Measurements from ENCODE around the gene OR52K1.
A peak's percentile ranks its signal among the peaks of the same experiment; 100 is the strongest.

Gene OR52K1

GRCh38 chr11:4454021-4454420, 28.4 kb upstream of the OR52K1 start:
- no peak overlapping the region for H3K4me3 ChIP-seq (ENCODE audit: low read length)
- no peak for TF ChIP-seq CTCF (IDR thresholded peaks at IDR 0.05; ENCODE audit: insufficient read depth, low read depth, low read length, missing control alignments)
- peak; percentile 64 for DNase-seq (ENCODE audit: low read depth)

- no peak for TF ChIP-seq CTCF (IDR thresholded peaks at IDR 0.05; ENCODE audit: insufficient read depth, low read depth, low read length, missing control alignments)
- no peak overlapping the region for H3K4me3 ChIP-seq (ENCODE audit: low read length)
- no peak for DNase-seq (ENCODE audit: low read depth)
Observed at GRCh38 chr11:4455419-4455818, 27.0 kb upstream of the OR52K1 start.

GRCh38 chr11:4459500-4459899, 22.9 kb upstream of the OR52K1 start:
- no peak for TF ChIP-seq CTCF (IDR thresholded peaks at IDR 0.05; ENCODE audit: insufficient read depth, low read depth, low read length, missing control alignments)
- H3K4me3 ChIP-seq (ENCODE audit: low read length), result no peak overlapping the region
- DNase-seq (ENCODE audit: low read depth), result peak; percentile 59

GRCh38 chr11:4460151-4460550, 22.3 kb upstream of the OR52K1 start:
- no peak overlapping the region for H3K4me3 ChIP-seq (ENCODE audit: low read length)
- DNase-seq (ENCODE audit: low read depth), result no peak
- no peak for TF ChIP-seq CTCF (IDR thresholded peaks at IDR 0.05; ENCODE audit: insufficient read depth, low read depth, low read length, missing control alignments)

- DNase-seq (ENCODE audit: low read depth), result peak; percentile 88
- no peak for TF ChIP-seq CTCF (IDR thresholded peaks at IDR 0.05; ENCODE audit: insufficient read depth, low read depth, low read length, missing control alignments)
- H3K4me3 ChIP-seq (ENCODE audit: low read length), result no peak overlapping the region
Observed at GRCh38 chr11:4464216-4465159, 18.0 kb upstream of the OR52K1 start.

- H3K4me3 ChIP-seq (ENCODE audit: low read length), result no peak overlapping the region
- no peak for TF ChIP-seq CTCF (IDR thresholded peaks at IDR 0.05; ENCODE audit: insufficient read depth, low read depth, low read length, missing control alignments)
- DNase-seq (ENCODE audit: low read depth), result no peak
Observed at GRCh38 chr11:4465407-4465806, 17.0 kb upstream of the OR52K1 start.
